H1 (cell line): ENCODE measurements around the gene ZNF366. TPM values are rescaled to one million over a fixed set of nuclear protein-coding genes. Genes with fewer than 3 reads are reported as not detected.

Source experiments
- CTCF ChIA-PET: fragments of 300-600 bp; sonication (Branson Sonifier 250); formaldehyde crosslinking; loops from one replicate; lab custom pipeline; 2021; ENCODE audit not compliant: partially characterized antibody; lab: Charles Lee
- POLR2A ChIA-PET: fragments of 300-600 bp; sonication (Branson Sonifier 250); formaldehyde crosslinking; loops from one replicate; lab custom pipeline; 2021; ENCODE audit warnings: inconsistent platforms; ENCODE audit not compliant: partially characterized antibody; lab: Charles Lee
- DNase-seq, 2 experiments: peaks; one replicate each; pipeline versions ENCODE4 v3.0.0 to v3.0.0-alpha.2; 2010 to 2022; ENCODE audit warnings: low spot score in 2 of 2, low read depth in 1 of 2, mixed read lengths in 1 of 2
- FAIRE-seq: peaks from 2 replicates; lab custom pipeline; 2011; peaks lifted over from hg19 to GRCh38; lab: Jason Lieb, UNC
- H2AFZ ChIP-seq: 2 replicates; pipeline ENCODE4 v1.8.1; 2012; ENCODE audit warnings: low read length, inconsistent platforms
- H2AK5ac ChIP-seq: 2 replicates; pipeline ENCODE4 v1.6.1; 2013; ENCODE audit warnings: low read depth, low read length
- H2BK120ac ChIP-seq: replicated peaks from 2 replicates; pipeline ENCODE3; 2013; ENCODE audit warnings: low read depth, low read length, inconsistent platforms
- H2BK12ac ChIP-seq: 2 replicates; pipeline ENCODE4 v1.6.1; 2013; ENCODE audit warnings: low read depth, low read length
- H2BK15ac ChIP-seq: 2 replicates; pipeline ENCODE4 v1.6.1; 2013; ENCODE audit warnings: low read length
- H2BK20ac ChIP-seq: 2 replicates; pipeline ENCODE4 v1.6.1; 2013; ENCODE audit warnings: low read length
- H2BK5ac ChIP-seq: 2 replicates; pipeline ENCODE4 v1.6.1; 2013; ENCODE audit warnings: low read depth, low read length
- H3K14ac ChIP-seq: 2 replicates; pipeline ENCODE4 v1.6.1; 2013; ENCODE audit warnings: inconsistent platforms; ENCODE audit not compliant: insufficient read length
- H3K18ac ChIP-seq: 2 replicates; pipeline ENCODE4 v1.6.1; 2013; ENCODE audit warnings: low read length; ENCODE audit errors: extremely low read depth
- H3K23ac ChIP-seq: 2 replicates; pipeline ENCODE4 v1.6.1; 2013; ENCODE audit warnings: inconsistent platforms; ENCODE audit not compliant: insufficient read length
- H3K23me2 ChIP-seq: 2 replicates; pipeline ENCODE4 v1.6.1; 2013; ENCODE audit warnings: low read depth, low read length
- H3K27ac ChIP-seq: 2 replicates; pipeline ENCODE4 v1.6.1; 2011; ENCODE audit warnings: low read depth, low read length, inconsistent platforms
- H3K27me3 ChIP-seq, 4 experiments: replicated peaks in 1 of 4; 1 replicate in 1 of 4; 2 replicates in 3 of 4; pipeline versions ENCODE4 v1.6.1 to v1.8.1; 2011 to 2013; ENCODE audit warnings: low read length in 3 of 4, mild to moderate bottlenecking in 3 of 4, inconsistent platforms in 2 of 4, mixed read lengths in 2 of 4, moderate library complexity in 1 of 4; ENCODE audit not compliant: control insufficient read depth in 3 of 4, insufficient read depth in 3 of 4; ENCODE audit errors: extremely low read depth in 1 of 4
- H3K36me3 ChIP-seq, 4 experiments: 2 replicates each; pipeline versions ENCODE4 v1.6.1 to v1.8.1; 2011 to 2013; ENCODE audit warnings: mild to moderate bottlenecking in 4 of 4, low read length in 3 of 4, moderate library complexity in 2 of 4, control low read depth in 1 of 4, inconsistent platforms in 1 of 4; ENCODE audit not compliant: insufficient read depth in 4 of 4, control insufficient read depth in 2 of 4
- H3K4ac ChIP-seq: replicated peaks from 2 replicates; pipeline ENCODE3; 2013; ENCODE audit warnings: low read length, low read depth, mixed read lengths, inconsistent platforms; ENCODE audit not compliant: insufficient read length
- H3K4me1 ChIP-seq, 4 experiments: replicated peaks in 1 of 4; 1 replicate in 1 of 4; 2 replicates in 3 of 4; pipeline versions ENCODE4 v1.6.1 to v1.8.1; 2011 to 2013; ENCODE audit warnings: low read length in 3 of 4, inconsistent platforms in 2 of 4, mixed read lengths in 1 of 4; ENCODE audit not compliant: insufficient read depth in 4 of 4, control insufficient read depth in 3 of 4
- H3K4me2 ChIP-seq, 2 experiments: 2 replicates each; pipeline versions ENCODE4 v1.6.1 to v1.8.1; 2011 to 2013; ENCODE audit warnings: low read depth in 2 of 2, low read length in 2 of 2, control low read depth in 1 of 2, inconsistent platforms in 1 of 2, mild to moderate bottlenecking in 1 of 2; ENCODE audit not compliant: insufficient read depth in 1 of 2
- H3K4me3 ChIP-seq, 4 experiments: fragments of 200-600, 300-600 bp in 1 of 4; sonication (generic), shearing (Covaris generic), sonication (Bioruptor Twin) in 1 of 4; 2 replicates each; pipeline versions ENCODE4 v1.5.1 to v1.8.1; 2011 to 2016; ENCODE audit warnings: low read length in 4 of 4, low read depth in 3 of 4, control low read depth in 2 of 4, inconsistent platforms in 2 of 4, mild to moderate bottlenecking in 2 of 4, mixed read lengths in 1 of 4, moderate library complexity in 1 of 4; ENCODE audit not compliant: insufficient read depth in 2 of 4; ENCODE audit errors: extremely low read depth in 1 of 4
- H3K56ac ChIP-seq: replicated peaks from 2 replicates; pipeline ENCODE3; 2013; ENCODE audit warnings: low read depth, mild to moderate bottlenecking, mixed read lengths, low read length, inconsistent platforms; ENCODE audit not compliant: insufficient read length
- H3K79me1 ChIP-seq: 2 replicates; pipeline ENCODE4 v1.6.1; 2013; ENCODE audit warnings: low read depth, low read length, control low read depth
- H3K79me2 ChIP-seq, 2 experiments: 2 replicates each; pipeline versions ENCODE4 v1.6.1 to v1.8.1; 2012 to 2013; ENCODE audit warnings: low read length in 2 of 2, mild to moderate bottlenecking in 2 of 2, inconsistent platforms in 1 of 2; ENCODE audit not compliant: insufficient read depth in 2 of 2, control insufficient read depth in 1 of 2
- H3K9ac ChIP-seq, 4 experiments: replicated peaks in 1 of 4; 1 replicate in 1 of 4; 2 replicates in 3 of 4; pipeline versions ENCODE4 v1.6.1 to v1.8.1; 2011 to 2013; ENCODE audit warnings: low read depth in 3 of 4, low read length in 3 of 4, control low read depth in 2 of 4, mild to moderate bottlenecking in 2 of 4, moderate library complexity in 2 of 4, inconsistent platforms in 1 of 4; ENCODE audit errors: extremely low read depth in 1 of 4
- H3K9me3 ChIP-seq, 2 experiments: 2 replicates each; pipeline versions ENCODE4 v1.6.1 to v1.8.1; 2012 to 2013; ENCODE audit warnings: mild to moderate bottlenecking in 2 of 2, moderate library complexity in 2 of 2, control low read depth in 1 of 2, inconsistent platforms in 1 of 2, low read depth in 1 of 2, low read length in 1 of 2, mixed read lengths in 1 of 2; ENCODE audit not compliant: insufficient read depth in 2 of 2
- H4K20me1 ChIP-seq, 2 experiments: replicated peaks in 1 of 2; 2 replicates each; pipeline versions ENCODE3 to v1.8.1; 2011 to 2013; ENCODE audit warnings: inconsistent platforms in 2 of 2, low read length in 2 of 2, mild to moderate bottlenecking in 1 of 2; ENCODE audit not compliant: insufficient read depth in 2 of 2, control insufficient read depth in 1 of 2
- H4K5ac ChIP-seq: 2 replicates; pipeline ENCODE4 v1.6.1; 2013; ENCODE audit warnings: low read length, low read depth, mixed read lengths, inconsistent platforms; ENCODE audit not compliant: insufficient read length
- H4K8ac ChIP-seq: 2 replicates; pipeline ENCODE4 v1.8.0; 2013; ENCODE audit warnings: mild to moderate bottlenecking, moderate library complexity, low read length, inconsistent platforms; ENCODE audit not compliant: insufficient read depth; ENCODE audit errors: extremely low read depth
- H4K91ac ChIP-seq: replicated peaks from 2 replicates; pipeline ENCODE3; 2013; ENCODE audit warnings: low read length, mixed read lengths, inconsistent platforms; ENCODE audit not compliant: insufficient read length
- CHD2 ChIP-seq: IDR thresholded peaks from 2 replicates; pipeline ENCODE4 v1.6.1; 2012; ENCODE audit warnings: low read length, improper control_type of control experiment
- CREB1 ChIP-seq: IDR thresholded peaks from 2 replicates; pipeline ENCODE4 v1.6.1; 2012; ENCODE audit warnings: inconsistent platforms
- FOSL1 ChIP-seq: IDR thresholded peaks from 2 replicates; pipeline ENCODE4 v1.6.1; 2011; ENCODE audit warnings: mild to moderate bottlenecking, low read depth, low read length, moderate library complexity; ENCODE audit not compliant: insufficient read depth
- HDAC2 ChIP-seq, 2 experiments: fragments of 300-600 bp in 1 of 2; sonication (generic) in 1 of 2; IDR thresholded peaks; 2 replicates each; pipeline ENCODE4 v1.6.1; 2011 to 2012; ENCODE audit warnings: low read depth in 2 of 2, low read length in 2 of 2, mild to moderate bottlenecking in 2 of 2, moderate library complexity in 2 of 2, borderline replicate concordance in 1 of 2, inconsistent platforms in 1 of 2
- SAP30 ChIP-seq: fragments of 300-600 bp; sonication (generic); IDR thresholded peaks from 2 replicates; pipeline ENCODE4 v1.7.1; 2012; ENCODE audit warnings: low read length, moderate library complexity, mild to moderate bottlenecking, inconsistent platforms; ENCODE audit not compliant: insufficient read depth, insufficient replicate concordance
- WGBS, 2 experiments: shearing (Covaris generic) in 1 of 2; methylation state at CpG; one replicate each; pipeline versions ENCODE4 v1.1.6 to v1.1.7; 2013 to 2015; ENCODE audit warnings: low lambda C conversion rate in 2 of 2, mixed read lengths in 2 of 2, inconsistent platforms in 1 of 2, low coverage in 1 of 2, missing lambda C conversion rate in 1 of 2; ENCODE audit not compliant: insufficient replicate concordance in 2 of 2, insufficient coverage in 1 of 2, insufficient read length in 1 of 2; ENCODE audit errors: extremely low coverage in 1 of 2, missing lambda C conversion rate in 1 of 2; 5-methylcytosine and 5-hydroxymethylcytosine counted together
- polyA plus RNA-seq, 7 experiments: library from polyadenylated mRNA; depleted of rRNA in 3 of 7; stranded (reverse) in 5 of 7; unstranded in 2 of 7; fragments of >200 nt in 5 of 7; fragments of 200-250 nt in 2 of 7; gene quantifications; 1 replicate in 5 of 7; 2 replicates in 1 of 7; 4 replicates in 1 of 7; pipeline versions ENCODE4 v1.2.1 to v1.2.3, GENCODE V29; 2011 to 2013; ENCODE audit warnings: missing spikeins in 2 of 7, mixed read lengths in 2 of 7
- total RNA-seq: library from RNA; stranded (reverse); fragmentation: NEBNext Ultra II Directional; extraction: Animal tissue kit (Norgen Biotek cat#: 25700); gene quantifications from 2 replicates; pipeline ENCODE4 v1.2.1, GENCODE V29; 2021
- TF ChIP-seq, protein P1 (sequence below): IDR thresholded peaks from 2 replicates; pipeline ENCODE4 v1.6.1; 2012; ENCODE audit warnings: inconsistent platforms

The ZNF366 gene
- total and polyA plus RNA-seq, 2 of the 8 experiments (the other 6 are each of a cell fraction or from before 2014, with no cell fraction given): not detected

DNA sequence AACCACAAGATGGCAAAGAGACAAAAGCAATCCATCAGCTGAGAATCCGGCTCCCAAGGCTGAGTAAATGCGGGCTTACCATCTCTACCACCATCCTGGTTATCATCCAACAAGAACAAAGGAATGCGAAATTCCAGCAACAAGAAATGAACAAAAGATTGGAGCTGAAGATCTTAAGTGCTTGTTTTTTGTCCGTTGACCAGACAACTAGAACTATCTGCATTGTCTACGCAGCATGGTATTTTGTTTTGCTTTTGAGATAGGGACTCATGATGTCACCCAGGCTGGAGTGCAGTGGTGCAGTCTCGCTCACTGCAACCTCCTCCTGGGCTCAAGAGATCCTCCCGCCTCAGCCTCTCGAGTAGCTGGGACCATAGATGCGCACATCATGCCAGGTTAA is 88.9 kb downstream of the ZNF366 start:
- POLR2A ChIA-PET: no interaction called here
- TF ChIP-seq, protein P1, sequence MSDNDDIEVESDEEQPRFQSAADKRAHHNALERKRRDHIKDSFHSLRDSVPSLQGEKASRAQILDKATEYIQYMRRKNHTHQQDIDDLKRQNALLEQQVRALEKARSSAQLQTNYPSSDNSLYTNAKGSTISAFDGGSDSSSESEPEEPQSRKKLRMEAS: no peak
- no peak for TF ChIP-seq CREB1
- TF ChIP-seq HDAC2 (IDR thresholded peaks at IDR 0.05; ENCODE audit: borderline replicate concordance in 1 of 2, low read depth in 2 of 2, low read length in 2 of 2): no peak
- no peak for TF ChIP-seq CHD2
- no peak for TF ChIP-seq SAP30
- no peak for TF ChIP-seq FOSL1

More for the DNA sequence above, 88.9 kb downstream of the ZNF366 start:
- no peak overlapping the region for H3K4me3 ChIP-seq
- H3K27me3 ChIP-seq: no peaks in the 10 kb centered on the region
- no peak overlapping the region for H3K14ac ChIP-seq
- CTCF ChIA-PET: no interaction called here
- H2AFZ ChIP-seq: no peak overlapping the region
- no peak overlapping the region for H2BK120ac ChIP-seq
- no peak overlapping the region for H3K27ac ChIP-seq
- no peak overlapping the region for H2BK15ac ChIP-seq
- peaks cover 3% of the 10 kb centered on the region; the same call in 1 of the 2 replicates for H3K23me2 ChIP-seq
- H2BK20ac ChIP-seq: no peak overlapping the region
- H3K79me2 ChIP-seq: no peaks in the 10 kb centered on the region
- H4K5ac ChIP-seq: no peak overlapping the region
- no peak overlapping the region for H2BK5ac ChIP-seq
- no peak for DNase-seq
- no peaks in the 10 kb centered on the region for H3K79me1 ChIP-seq
- no peak overlapping the region for H4K91ac ChIP-seq
- H4K20me1 ChIP-seq: no peaks in the 10 kb centered on the region
- no peak overlapping the region for H3K4me2 ChIP-seq
- no peak overlapping the region for H3K18ac ChIP-seq
- H3K56ac ChIP-seq: no peak overlapping the region
- no peaks in the 10 kb centered on the region for H3K9me3 ChIP-seq
- 87% methylated on average over 9 of the region's 9 CpGs; no CpG with 5 or more reads in 1 of the 2 experiments for WGBS, 2 experiments
- no peak overlapping the region for H3K4ac ChIP-seq
- no peaks in the 10 kb centered on the region for H3K36me3 ChIP-seq
- H3K9ac ChIP-seq: no peak overlapping the region
- no peak overlapping the region for H4K8ac ChIP-seq
- H2AK5ac ChIP-seq: no peak overlapping the region
- H2BK12ac ChIP-seq: no peak overlapping the region
- FAIRE-seq: no peak
- H3K4me1 ChIP-seq: no peaks in the 10 kb centered on the region
- H3K23ac ChIP-seq: no peak overlapping the region
